HEK293 (cell line): ENCODE measurements around the gene TMEM141.

Experiments
- CTCF ChIA-PET: fragments of 350-600 bp; formaldehyde crosslinking; extraction: SDS; loops from one replicate; lab custom pipeline; 2021; ENCODE audit warnings: antibody characterized with exemption; lab: Yijun Ruan, JAX
- POLR2A ChIA-PET: fragments of 300-600 bp; formaldehyde crosslinking; extraction: SDS; loops from one replicate; lab custom pipeline; 2020; ENCODE audit warnings: antibody characterized with exemption, inconsistent platforms; lab: Yijun Ruan, JAX
- H3K27ac ChIP-seq: fragments of 200-500 bp; sonication (Bioruptor generic); 2 replicates; pipeline ENCODE4 v1.5.1; 2014; ENCODE audit warnings: low read depth, low read length, control low read depth, inconsistent platforms; ENCODE audit errors: extremely low read depth
- H3K36me3 ChIP-seq, 2 experiments: fragments of 200-500 bp in 1 of 2; sonication (Bioruptor generic) in 1 of 2; 1 replicate in 1 of 2; 2 replicates in 1 of 2; pipeline ENCODE4 v1.5.1; 2014 to 2017; ENCODE audit warnings: inconsistent platforms in 2 of 2, low read length in 2 of 2; ENCODE audit not compliant: control insufficient read depth in 2 of 2, insufficient read depth in 1 of 2
- H3K4me1 ChIP-seq: fragments of 200-500 bp; sonication (Bioruptor generic); 2 replicates; pipeline ENCODE4 v1.5.1; 2014; ENCODE audit warnings: mild to moderate bottlenecking, low read length, inconsistent platforms; ENCODE audit not compliant: control insufficient read depth, insufficient read depth
- H3K4me3 ChIP-seq: 2 replicates; pipeline ENCODE4 v1.5.1; 2011; ENCODE audit warnings: low read depth, mild to moderate bottlenecking, control low read depth, low read length, moderate library complexity
- H3K9me3 ChIP-seq: fragments of 200-500 bp; sonication (Bioruptor generic); 2 replicates; pipeline ENCODE4 v1.5.1; 2014; ENCODE audit warnings: low read depth, low read length, inconsistent platforms; ENCODE audit not compliant: control insufficient read depth, insufficient read depth
- BCL11B ChIP-seq: fragments of 450-650 bp; formaldehyde crosslinking; IDR thresholded peaks from 2 replicates; pipeline ENCODE4 v1.5.1; 2016; ENCODE audit warnings: low read depth, missing biosample characterization, missing genetic modification characterization
- EGR2 ChIP-seq: fragments of 450-650 bp; formaldehyde crosslinking; IDR thresholded peaks from 2 replicates; pipeline ENCODE4 v1.5.1; 2016; ENCODE audit warnings: low read depth, missing biosample characterization, missing genetic modification characterization
- GLIS2 ChIP-seq: fragments of 450-650 bp; formaldehyde crosslinking; IDR thresholded peaks from 2 replicates; pipeline ENCODE4 v1.5.1; 2016; ENCODE audit warnings: missing biosample characterization, missing genetic modification characterization
- KLF7 ChIP-seq: fragments of 450-650 bp; formaldehyde crosslinking; IDR thresholded peaks from 2 replicates; pipeline ENCODE4 v1.5.1; 2016; ENCODE audit warnings: missing biosample characterization, missing genetic modification characterization, borderline replicate concordance
- MYNN ChIP-seq: fragments of 450-650 bp; formaldehyde crosslinking; IDR thresholded peaks from 2 replicates; pipeline ENCODE4 v1.5.1; 2016; ENCODE audit warnings: missing biosample characterization, missing genetic modification characterization, borderline replicate concordance
- OVOL3 ChIP-seq: fragments of 450-650 bp; formaldehyde crosslinking; IDR thresholded peaks from 2 replicates; pipeline ENCODE4 v1.5.1; 2016; ENCODE audit warnings: missing biosample characterization, missing genetic modification characterization
- YY1 ChIP-seq: fragments of 450-650 bp; formaldehyde crosslinking; IDR thresholded peaks from 2 replicates; pipeline ENCODE4 v1.5.1; 2018; ENCODE audit warnings: missing biosample characterization, missing genetic modification characterization
- ZBTB20 ChIP-seq: fragments of 450-650 bp; formaldehyde crosslinking; IDR thresholded peaks from 2 replicates; pipeline ENCODE4 v1.5.1; 2016; ENCODE audit warnings: missing biosample characterization, missing genetic modification characterization
- ZBTB26 ChIP-seq: fragments of 450-650 bp; formaldehyde crosslinking; optimal IDR thresholded peaks from 2 replicates; pipeline ENCODE3; 2016; ENCODE audit warnings: missing biosample characterization, mild to moderate bottlenecking, missing genetic modification characterization
- ZFHX2 ChIP-seq: fragments of 450-650 bp; formaldehyde crosslinking; conservative IDR thresholded peaks from 2 replicates; pipeline ENCODE4 v1.5.1; 2016; ENCODE audit warnings: missing biosample characterization, missing genetic modification characterization
- ZFP41 ChIP-seq: fragments of 450-650 bp; formaldehyde crosslinking; IDR thresholded peaks from 2 replicates; pipeline ENCODE4 v1.5.1; 2016; ENCODE audit warnings: missing biosample characterization, missing genetic modification characterization, borderline replicate concordance
- ZNF10 ChIP-seq: fragments of 450-650 bp; formaldehyde crosslinking; IDR thresholded peaks from 2 replicates; pipeline ENCODE4 v1.5.1; 2017; ENCODE audit warnings: missing biosample characterization, missing genetic modification characterization
- ZNF132 ChIP-seq: fragments of 450-650 bp; formaldehyde crosslinking; IDR thresholded peaks from 2 replicates; pipeline ENCODE4 v1.5.1; 2017; ENCODE audit warnings: missing biosample characterization, missing genetic modification characterization, borderline replicate concordance
- ZNF202 ChIP-seq: fragments of 450-650 bp; formaldehyde crosslinking; IDR thresholded peaks from 2 replicates; pipeline ENCODE4 v1.5.1; 2016; ENCODE audit warnings: missing biosample characterization, missing genetic modification characterization, borderline replicate concordance
- ZNF239 ChIP-seq: fragments of 450-650 bp; formaldehyde crosslinking; IDR thresholded peaks from 2 replicates; pipeline ENCODE4 v1.5.1; 2016; ENCODE audit warnings: missing biosample characterization, missing genetic modification characterization
- ZNF394 ChIP-seq: fragments of 450-650 bp; formaldehyde crosslinking; IDR thresholded peaks from 2 replicates; pipeline ENCODE4 v1.5.1; 2016; ENCODE audit warnings: missing biosample characterization, missing genetic modification characterization, mild to moderate bottlenecking, moderate library complexity, borderline replicate concordance
- ZNF580 ChIP-seq: fragments of 450-650 bp; formaldehyde crosslinking; IDR thresholded peaks from 2 replicates; pipeline ENCODE4 v1.5.1; 2016; ENCODE audit warnings: missing biosample characterization, missing genetic modification characterization
- ZNF600 ChIP-seq: fragments of 450-650 bp; formaldehyde crosslinking; IDR thresholded peaks from 2 replicates; pipeline ENCODE4 v1.5.1; 2016; ENCODE audit warnings: missing biosample characterization, missing genetic modification characterization
- ZNF660 ChIP-seq: fragments of 450-650 bp; IDR thresholded peaks from 2 replicates; pipeline ENCODE4 v1.5.1; 2018; ENCODE audit warnings: missing biosample characterization, mild to moderate bottlenecking, missing genetic modification characterization
- ZNF704 ChIP-seq: fragments of 450-650 bp; formaldehyde crosslinking; IDR thresholded peaks from 2 replicates; pipeline ENCODE4 v1.5.1; 2016; ENCODE audit warnings: missing biosample characterization, missing genetic modification characterization
- ZXDB ChIP-seq: fragments of 450-650 bp; formaldehyde crosslinking; IDR thresholded peaks from 2 replicates; pipeline ENCODE4 v1.5.1; 2016; ENCODE audit warnings: missing biosample characterization, missing genetic modification characterization

TMEM141 gene

GRCh38 chr9:136744773-136745172, 46.4 kb upstream of the TMEM141 start:
- ChIA-PET CTCF (interaction anchor here (0.5 to 1.3 kb wide), 4 partner anchors 13 to 81 kb away, joined by 3 to 5 read pairs (median 4); partner anchors contain the start of gene LCN8), POLR2A (interaction anchor here (0.7 to 3.2 kb wide), 2 partner anchors 17 to 47 kb away, joined by 6 to 22 read pairs; no protein-coding TSS in a partner anchor)

DNA sequence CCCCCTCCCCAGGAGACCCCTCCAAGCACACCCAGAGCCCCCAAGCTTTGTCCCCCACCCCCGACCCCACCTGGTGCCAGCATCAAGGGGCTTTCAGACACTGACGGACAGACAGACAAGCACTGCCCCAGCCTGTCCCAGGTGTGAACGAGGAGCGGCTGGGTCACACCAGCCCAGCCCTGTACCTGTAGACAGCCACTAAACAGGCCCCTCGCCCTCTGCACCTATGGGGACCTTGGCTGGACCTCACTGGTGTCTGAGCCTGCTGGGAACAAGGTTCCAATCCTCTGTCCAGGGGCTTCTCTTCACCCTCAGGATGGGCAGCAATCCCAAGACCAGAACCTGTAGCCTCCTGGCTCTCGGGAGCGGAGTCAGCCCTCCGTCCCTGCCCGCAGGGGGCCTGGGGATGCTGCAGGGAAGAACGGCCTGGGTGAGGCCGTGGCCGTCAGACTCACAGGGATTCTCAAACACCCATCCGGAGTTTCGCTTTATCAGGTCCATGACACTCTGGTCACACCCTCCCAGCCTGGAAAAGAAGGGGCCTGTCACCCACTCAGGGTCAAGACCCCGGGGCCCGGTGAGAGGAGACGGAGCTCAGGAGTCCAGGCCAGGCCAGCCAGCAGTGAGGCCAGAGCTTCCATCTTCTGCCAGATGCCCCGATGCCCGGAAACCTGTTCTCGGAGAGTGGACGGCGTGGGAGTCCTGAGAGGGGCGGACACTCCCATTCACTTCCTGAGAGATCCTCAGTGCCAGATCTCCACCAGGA, 45.6 kb upstream of the TMEM141 start:
- POLR2A ChIA-PET = interaction anchor here (3.2 kb wide), 1 partner anchor 17 kb away, joined by 22 read pairs; no protein-coding TSS in a partner anchor
- H3K4me1 ChIP-seq = no peaks in the 10 kb centered on the region
- H3K9me3 ChIP-seq = no peaks in the 10 kb centered on the region
- CTCF ChIA-PET = interaction anchor here (0.6 to 1.3 kb wide), 4 partner anchors 12 to 16 kb away, joined by 3 to 5 read pairs (median 4); partner anchors contain the start of gene LCN8
- no peaks in the 10 kb centered on the region for H3K36me3 ChIP-seq
- TF ChIP-seq YY1 (no peak), GLIS2 (tag by site-specific recombination) (no peak), ZNF394 (tag by site-specific recombination) (no peak), ZNF239 (tag by site-specific recombination) (no peak), ZBTB20 (tag by site-specific recombination) (no peak), BCL11B (tag by site-specific recombination) (no peak), ZNF10 (tag by site-specific recombination) (no peak), ZXDB (tag by site-specific recombination) (no peak), ZNF704 (tag by site-specific recombination) (no peak)
- TF ChIP-seq, all 188 proteins: peak for 0
- Histone ChIP-seq H3K27ac (no peak overlapping the region), H3K4me3 (no peak overlapping the region)

More at GRCh38 chr9:136744773-136745172, 46.4 kb upstream of the TMEM141 start:
- TF ChIP-seq ZNF132 (tag by site-specific recombination) = no peak
- TF ChIP-seq ZXDB (tag by site-specific recombination) = no peak
- TF ChIP-seq MYNN = no peak
- TF ChIP-seq EGR2 (tag by site-specific recombination) = peak; percentile 40; the same call in 1 of the 2 replicates
- TF ChIP-seq ZNF600 (tag by site-specific recombination) = no peak
- TF ChIP-seq ZFHX2 = peak; percentile 51
- TF ChIP-seq ZNF660 (tag by site-specific recombination) = no peak
- TF ChIP-seq ZBTB26 (tag by site-specific recombination) = no peak
- no peak for TF ChIP-seq OVOL3 (tag by site-specific recombination)
- no peak for TF ChIP-seq KLF7 (tag by site-specific recombination)
- TF ChIP-seq ZNF202 (tag by site-specific recombination) = no peak
- TF ChIP-seq ZFP41 (tag by site-specific recombination) = no peak
- TF ChIP-seq ZNF580 = no peak
- Histone ChIP-seq H3K36me3 (no peaks in the 10 kb centered on the region), H3K27ac (no peak overlapping the region), H3K4me1 (no peaks in the 10 kb centered on the region), H3K9me3 (no peaks in the 10 kb centered on the region), H3K4me3 (no peak overlapping the region)
